Left lobe of liver (tissue), 2 donors: ENCODE measurements around the gene MRGPRF. TPM values are rescaled to one million over a fixed set of nuclear protein-coding genes. Genes with fewer than 3 reads are reported as not detected.
A peak's percentile ranks its signal among the peaks of the same experiment; 100 is the strongest.

ENCODE experiments used
- ATAC-seq: fragments of 200-7000 bp; cut with Tn5 transposase; one replicate; pipeline ENCODE4 v1.9.1; 2020; ENCODE audit warnings: mild to moderate bottlenecking, moderate library complexity
- DNase-seq: peaks from one replicate; pipeline ENCODE4 v3.0.0-alpha.2; 2020; ENCODE audit warnings: low spot score
- total RNA-seq: library from RNA; stranded (reverse); gene quantifications from one replicate; pipeline ENCODE4 v1.2.1, GENCODE V29; 2021
- donor health status: DM: no; HTN: no; CAD: no; lungs with moderate emphysema.
- donor health status: DM: no; HTN: yes; CAD: no.

MRGPRF gene
- total RNA-seq, 1 donor from 2014 or later = 3.4 TPM

DNA sequence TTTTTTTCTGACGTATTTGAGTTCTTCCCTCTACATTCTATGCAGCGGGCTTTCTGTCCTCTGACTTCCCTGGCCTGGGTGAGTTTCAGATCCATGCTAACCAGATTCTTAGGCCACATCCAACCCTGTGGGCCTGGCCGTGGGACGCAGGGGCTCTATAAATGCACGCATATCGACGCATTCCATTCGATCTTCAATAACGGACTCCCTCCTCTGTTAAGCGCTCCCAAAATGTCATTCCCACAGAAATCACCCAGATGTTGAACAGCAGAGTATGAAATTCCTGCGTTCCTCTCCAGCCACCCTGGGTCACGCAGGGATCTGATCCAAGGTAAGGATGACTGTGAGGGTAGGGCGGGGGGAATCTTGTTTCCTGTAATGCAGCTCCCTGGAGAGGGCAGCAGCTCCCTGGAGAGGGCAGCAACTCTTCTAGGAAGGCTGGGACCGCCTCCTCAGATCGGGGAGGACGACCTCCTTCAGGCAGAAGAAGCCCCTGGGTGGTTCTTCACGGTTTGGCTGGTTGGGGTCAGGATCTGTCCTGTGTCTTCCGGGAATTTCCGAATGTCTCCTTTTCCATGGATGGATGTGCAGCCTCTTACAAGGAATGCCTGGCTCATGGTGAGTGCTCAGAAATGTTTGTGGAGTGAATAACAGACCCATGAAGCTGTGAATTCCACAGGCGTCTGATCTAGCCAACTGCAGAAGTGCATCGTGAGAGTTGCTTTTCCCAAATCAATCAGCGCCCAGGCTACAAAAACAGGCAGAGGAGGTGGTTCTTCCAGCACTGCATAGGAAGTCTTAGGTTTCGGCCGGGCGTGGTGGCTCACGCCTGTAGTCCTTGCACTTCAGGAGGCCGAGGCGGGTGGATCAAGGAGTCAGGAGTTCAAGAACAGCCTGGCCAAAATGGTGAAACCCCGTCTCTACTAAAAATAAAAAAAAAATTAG is 44.5 kb downstream of the MRGPRF start:
- no peak for DNase-seq

DNA sequence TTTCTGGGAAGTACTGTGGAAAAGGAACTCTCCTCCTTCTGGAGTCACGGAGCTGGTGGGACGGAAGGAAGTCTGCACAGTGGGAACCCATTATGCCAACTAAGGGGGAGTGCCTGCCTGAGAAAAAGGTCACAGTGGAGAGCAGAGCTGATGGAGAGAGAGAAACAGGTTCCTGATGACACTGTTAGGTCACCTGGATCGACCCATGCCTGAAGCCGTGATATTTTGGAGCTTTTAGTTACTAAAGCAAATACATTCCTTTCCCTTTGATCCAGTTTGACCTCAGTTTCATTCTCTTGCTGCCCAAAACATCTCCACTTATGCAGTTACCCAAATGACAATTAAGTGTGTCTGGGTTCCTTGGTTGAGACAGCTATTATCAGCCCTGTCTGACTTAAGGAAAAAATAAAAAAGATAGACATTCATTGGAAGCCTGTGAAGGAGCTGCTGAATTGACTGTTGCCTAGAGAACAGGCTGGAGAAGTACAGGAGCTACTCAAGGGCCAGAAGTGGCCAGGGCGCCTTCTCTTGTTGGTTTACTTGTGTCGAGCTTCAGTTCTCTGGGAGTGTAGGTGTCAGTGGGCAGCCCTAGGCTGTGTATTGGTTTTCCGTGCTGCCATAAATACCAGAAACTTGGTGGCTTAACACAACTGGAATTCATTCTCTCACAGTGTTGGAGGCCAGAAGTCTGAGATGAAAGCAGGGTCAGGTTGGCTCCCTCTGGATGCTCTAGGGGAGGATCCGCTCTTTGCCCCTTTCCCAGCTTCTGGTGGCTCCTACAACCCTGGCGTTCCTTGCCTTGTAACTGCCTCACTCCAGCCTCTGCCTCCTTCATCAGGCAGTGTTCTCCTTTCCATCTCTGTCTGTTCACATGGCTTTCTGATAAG is 45.9 kb downstream of the MRGPRF start:
- ATAC-seq (no peak), DNase-seq (no peak)

More for the DNA sequence above, 44.5 kb downstream of the MRGPRF start:
- no peak for ATAC-seq

- ATAC-seq (no peak), DNase-seq (no peak)
These were observed 46.9 kb downstream of the MRGPRF start for GRCh38 chr11:68965901-68966853.

GRCh38 chr11:68963779-68964178 is 49.3 kb downstream of the MRGPRF start:
- peak; percentile 49 for ATAC-seq
- no peak for DNase-seq

DNA sequence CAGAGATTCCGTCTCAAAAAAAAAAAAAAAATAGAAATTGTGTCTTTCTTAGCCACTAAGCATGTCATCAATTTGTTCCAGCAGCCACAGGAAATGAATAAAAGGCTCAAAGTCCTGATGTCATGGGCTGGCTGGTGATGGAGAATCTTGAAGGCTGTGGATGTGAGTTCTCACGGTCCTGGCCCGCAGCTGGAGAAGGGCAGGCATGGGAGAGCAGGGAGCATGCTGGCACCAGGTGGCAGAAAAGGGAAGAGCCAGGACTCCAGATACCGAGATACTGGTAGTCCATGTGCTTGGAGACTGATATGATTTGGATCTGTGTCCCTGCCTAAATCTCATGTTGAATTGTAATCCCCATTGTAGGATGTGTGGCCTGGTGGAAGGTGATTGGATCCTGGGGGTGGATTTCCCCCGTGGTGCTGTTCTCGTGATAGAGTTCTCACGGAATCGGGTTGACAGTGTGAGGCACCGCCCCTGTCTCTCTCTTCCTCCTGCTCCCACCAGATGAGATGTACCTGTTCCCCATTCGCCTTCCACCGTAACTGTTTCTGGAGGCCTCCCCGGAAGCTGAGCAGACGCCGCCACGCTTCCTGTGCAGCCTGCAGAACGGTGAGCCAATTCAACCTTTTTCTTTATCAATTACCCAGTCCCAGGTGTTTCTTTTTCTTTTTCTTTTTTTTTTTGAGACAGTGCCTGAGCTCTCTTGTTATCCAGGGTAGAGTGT is 50.4 kb downstream of the MRGPRF start:
- ATAC-seq = peak; percentile 65
- no peak for DNase-seq

- DNase-seq (no peak), ATAC-seq (no peak)
These were observed 51.8 kb downstream of the MRGPRF start for GRCh38 chr11:68961245-68961644.

GRCh38 chr11:68960294-68961071 is 52.6 kb downstream of the MRGPRF start:
- DNase-seq (no peak), ATAC-seq (no peak)

DNA sequence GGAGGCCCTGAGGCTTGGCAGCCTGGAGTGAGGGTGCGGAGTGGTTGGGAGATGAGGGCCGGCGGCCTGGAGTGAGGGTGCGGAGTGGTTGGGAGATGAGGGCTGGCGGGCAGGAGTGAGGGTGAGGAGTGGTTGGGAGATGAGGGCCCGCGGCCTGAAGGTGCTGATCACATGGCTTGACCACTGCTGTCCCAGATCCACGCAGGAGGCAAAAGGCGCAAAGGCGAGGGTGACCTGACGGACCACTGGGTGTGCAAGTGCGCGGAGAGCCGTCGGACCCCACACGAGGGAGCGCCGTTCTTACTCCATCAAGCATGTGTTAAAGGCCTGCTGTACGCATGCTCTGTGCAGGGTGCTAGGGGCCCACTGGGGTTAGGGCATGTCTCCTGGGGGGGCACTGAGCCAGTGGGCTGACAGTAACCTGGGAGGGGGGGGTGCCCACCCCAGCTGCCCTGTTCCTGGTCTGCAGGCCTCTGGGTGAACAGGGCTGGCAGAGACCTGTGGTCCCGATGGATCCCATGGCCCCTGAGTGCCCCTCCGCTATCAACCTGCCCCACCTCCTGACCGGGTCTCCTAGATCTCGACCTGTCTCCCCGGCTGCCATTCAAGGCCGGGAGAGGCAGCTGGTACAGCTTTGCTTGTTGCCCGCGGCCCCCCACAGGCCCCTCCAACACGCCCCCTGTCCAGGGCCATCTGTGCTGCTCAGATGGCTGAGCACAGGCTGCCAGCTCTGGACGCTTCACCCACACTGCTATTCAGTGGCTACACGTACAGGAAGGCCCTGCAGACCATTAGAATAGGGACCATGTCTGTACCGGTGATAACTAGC is 53.4 kb downstream of the MRGPRF start:
- ATAC-seq (no peak), DNase-seq (no peak)

GRCh38 chr11:68958211-68958610 is 54.8 kb downstream of the MRGPRF start:
- no peak for DNase-seq

GRCh38 chr11:68956547-68957254 is 56.3 kb downstream of the MRGPRF start:
- DNase-seq = no peak
- no peak for ATAC-seq

More at GRCh38 chr11:68958211-68958610, 54.8 kb downstream of the MRGPRF start:
- ATAC-seq = no peak

DNA sequence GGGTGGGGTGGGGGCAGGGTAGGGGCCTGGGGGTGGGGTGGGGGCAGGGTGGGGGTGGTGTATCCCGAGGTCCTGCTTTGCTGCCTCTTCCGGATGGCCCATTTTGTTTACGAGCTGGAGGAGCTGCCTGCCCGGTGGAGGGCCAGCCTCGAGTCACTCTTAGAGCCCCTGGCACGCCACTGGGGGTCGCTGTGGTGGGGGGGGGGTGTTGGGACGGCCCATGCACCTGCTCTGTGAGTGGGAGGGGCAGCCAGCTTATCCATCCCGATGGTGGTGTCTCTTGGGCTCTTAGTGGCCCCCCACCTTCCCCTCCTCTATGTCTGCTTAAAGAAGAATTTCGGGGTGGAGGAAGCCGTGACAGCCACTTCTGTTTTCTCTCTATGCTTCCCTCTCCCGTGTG is 56.9 kb downstream of the MRGPRF start:
- ATAC-seq = peak; percentile 23

DNA sequence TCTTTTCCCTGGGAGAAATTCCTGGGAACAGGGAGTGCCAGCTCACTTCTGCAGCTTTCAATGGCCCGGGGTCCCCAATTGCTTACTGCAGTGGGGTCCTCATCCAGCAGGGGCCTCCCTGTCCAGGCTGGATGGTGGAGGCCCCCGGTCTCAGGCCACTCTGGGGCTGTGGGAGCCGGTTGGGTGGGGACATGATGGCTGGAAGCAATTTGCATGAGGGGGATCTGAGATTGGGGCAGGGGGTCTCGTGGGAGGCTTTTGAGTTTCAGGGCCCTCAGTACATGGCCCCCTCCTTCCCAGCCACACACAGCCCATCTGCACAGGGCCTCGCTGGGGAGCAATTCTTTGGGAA is 57.5 kb downstream of the MRGPRF start:
- no peak for DNase-seq
- ATAC-seq = no peak

More for the DNA sequence above, 56.9 kb downstream of the MRGPRF start:
- DNase-seq = no peak

DNA sequence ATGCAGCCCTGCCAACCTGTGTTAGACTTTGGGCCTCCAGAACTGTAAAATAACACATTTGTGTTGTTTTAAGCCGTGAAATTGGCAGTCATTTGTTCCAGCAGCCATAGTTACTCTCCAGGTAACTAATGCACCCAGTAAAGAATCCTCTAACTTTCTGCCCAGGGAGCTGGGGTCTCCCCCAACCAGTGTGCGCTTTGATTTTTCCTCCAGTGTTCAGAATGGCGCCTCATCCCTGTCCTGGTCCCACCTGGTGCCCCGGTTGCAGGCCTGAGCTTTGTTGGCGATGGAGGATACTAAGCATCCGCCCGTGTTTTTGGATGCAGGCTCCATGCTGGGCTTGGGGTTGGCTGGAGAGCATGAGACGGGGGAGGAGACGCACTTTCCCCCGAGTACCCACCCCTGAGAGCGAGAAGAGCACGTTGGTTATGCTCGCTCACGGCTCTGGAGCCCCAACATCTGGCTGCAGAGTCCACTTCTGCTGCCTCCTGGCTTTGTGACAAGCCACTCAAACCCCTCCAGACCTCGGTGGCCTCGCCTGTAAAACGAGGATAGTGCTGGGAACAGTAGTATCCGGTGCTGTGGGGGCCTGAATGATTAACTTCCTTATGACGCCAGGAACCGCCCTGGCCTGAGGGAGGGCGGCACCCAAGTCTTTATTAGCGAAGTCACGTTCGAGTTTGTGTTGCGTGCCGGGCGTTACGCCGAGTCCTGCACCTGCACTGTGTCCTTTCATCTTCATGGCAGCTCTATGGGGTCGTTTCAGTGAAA is 58.0 kb downstream of the MRGPRF start:
- ATAC-seq = peak; percentile 47
- no peak for DNase-seq
